ENCODE data around the gene TMPRSS13.

- no peak for TF ChIP-seq CTCF (CRISPR knock-in tag; IDR thresholded peaks at IDR 0.05)
- no peak for TF ChIP-seq CREB3 (CRISPR knock-in tag; IDR thresholded peaks at IDR 0.05)
- TF ChIP-seq PATZ1 (CRISPR knock-in tag; IDR thresholded peaks at IDR 0.05): no peak
- TF ChIP-seq STAT6 (CRISPR knock-in tag; IDR thresholded peaks at IDR 0.05; ENCODE audit: borderline replicate concordance): no peak
- no peak for TF ChIP-seq PAX8 (CRISPR knock-in tag; IDR thresholded peaks at IDR 0.05; ENCODE audit: borderline replicate concordance)
- TF ChIP-seq THAP7 (CRISPR knock-in tag; IDR thresholded peaks at IDR 0.05): no peak
- no peak for TF ChIP-seq ATRX (CRISPR knock-in tag; IDR thresholded peaks at IDR 0.05; ENCODE audit: borderline replicate concordance)
- no peak for TF ChIP-seq JUNB (CRISPR knock-in tag; IDR thresholded peaks at IDR 0.05; ENCODE audit: borderline replicate concordance)
- TF ChIP-seq TRAFD1 (CRISPR knock-in tag; IDR thresholded peaks at IDR 0.05; ENCODE audit: borderline replicate concordance): no peak
- TF ChIP-seq MED1 (CRISPR knock-in tag; IDR thresholded peaks at IDR 0.05): no peak
- TF ChIP-seq USF2 (IDR thresholded peaks at IDR 0.05; ENCODE audit: low read depth, low read length): no peak
- no peak for TF ChIP-seq USF2 (CRISPR knock-in tag; IDR thresholded peaks at IDR 0.05; ENCODE audit: borderline replicate concordance)
- TF ChIP-seq SMAD1 (CRISPR knock-in tag; IDR thresholded peaks at IDR 0.05; ENCODE audit: borderline replicate concordance, low read depth): no peak
- no peak for TF ChIP-seq RARA (CRISPR knock-in tag; IDR thresholded peaks at IDR 0.05)
- no peak for TF ChIP-seq SRF (IDR thresholded peaks at IDR 0.05; ENCODE audit: low read depth, low read length)
Measured at GRCh38 chr11:117910525-117910924, 18.7 kb downstream of the TMPRSS13 start.

Measured in HepG2 (cell line).